B cell (primary cell): Measurements from ENCODE around the gene PARD3B. TPM values are rescaled to one million over a fixed set of nuclear protein-coding genes. Genes with fewer than 3 reads are reported as not detected.

Source experiments
- ATAC-seq: fragments of 200-7000 bp; cut with Tn5 transposase; one replicate; pipeline ENCODE4 v1.10.0; 2021; ENCODE audit warnings: low read depth, mild to moderate bottlenecking, moderate number of reproducible peaks, moderate library complexity
- CTCF ChIA-PET: fragments of 350-600 bp; sonication (Branson Sonifier 250); formaldehyde crosslinking; loops from one replicate; lab custom pipeline; 2021; ENCODE audit warnings: antibody characterized with exemption, inconsistent platforms; lab: Charles Lee
- POLR2A ChIA-PET: fragments of 350-600 bp; sonication (Branson Sonifier 250); formaldehyde crosslinking; loops from one replicate; lab custom pipeline; 2021; ENCODE audit warnings: antibody characterized with exemption; lab: Charles Lee
- DNase-seq: peaks from one replicate; pipeline ENCODE4 v3.0.0; 2013
- H2AFZ ChIP-seq: 2 replicates; pipeline ENCODE4 v1.6.1; 2012; ENCODE audit warnings: mild to moderate bottlenecking, low read depth, low read length; ENCODE audit not compliant: insufficient read depth, poor library complexity, severe bottlenecking
- H3K27ac ChIP-seq, 2 donors: 1 replicate in 1 of 2; 2 replicates in 1 of 2; pipeline ENCODE4 v1.5.1; 2012 to 2013; ENCODE audit warnings: low read length in 2 of 2, mild to moderate bottlenecking in 2 of 2, moderate library complexity in 1 of 2
- H3K27me3 ChIP-seq, 4 experiments: fragments of 200-600 bp in 1 of 4; sonication (generic) in 1 of 4; replicated peaks in 1 of 4; 1 replicate in 2 of 4; 2 replicates in 2 of 4; pipeline versions ENCODE4 v1.6.1 to v1.7.0; 2013 to 2016; ENCODE audit warnings: low read length in 3 of 4, mild to moderate bottlenecking in 2 of 4, mixed read lengths in 1 of 4, moderate library complexity in 1 of 4; ENCODE audit not compliant: insufficient read depth in 4 of 4, control insufficient read depth in 3 of 4; ENCODE audit errors: control extremely low read depth in 1 of 4
- H3K36me3 ChIP-seq, 2 experiments: replicated peaks in 1 of 2; 1 replicate in 1 of 2; 2 replicates in 1 of 2; pipeline versions ENCODE4 v1.6.1 to v1.7.1; 2013; ENCODE audit warnings: low read length in 1 of 2; ENCODE audit not compliant: insufficient read depth in 2 of 2, control insufficient read depth in 1 of 2; ENCODE audit errors: control extremely low read depth in 1 of 2, extremely low read depth in 1 of 2
- H3K4me1 ChIP-seq, 2 donors: fragments of 200-600 bp in 1 of 2; sonication (generic) in 1 of 2; 1 replicate in 1 of 2; 2 replicates in 1 of 2; pipeline versions ENCODE4 v1.5.1 to v1.6.1; 2013 to 2017; ENCODE audit warnings: low read length in 2 of 2; ENCODE audit not compliant: control insufficient read depth in 2 of 2, insufficient read depth in 2 of 2
- H3K4me2 ChIP-seq: replicated peaks from 2 replicates; pipeline ENCODE3; 2012; ENCODE audit warnings: mild to moderate bottlenecking, low read depth, low read length; ENCODE audit not compliant: poor library complexity, severe bottlenecking
- H3K4me3 ChIP-seq, 5 experiments: fragments of 200-600 bp in 1 of 5; sonication (generic) in 1 of 5; 1 replicate in 3 of 5; 2 replicates in 2 of 5; pipeline versions ENCODE4 v1.5.1 to v1.7.0; 2011 to 2016; ENCODE audit warnings: low read length in 4 of 5, mild to moderate bottlenecking in 4 of 5, low read depth in 2 of 5, control low read depth in 1 of 5, moderate library complexity in 1 of 5; ENCODE audit not compliant: insufficient read depth in 1 of 5; ENCODE audit errors: control extremely low read depth in 1 of 5, extremely low read depth in 1 of 5
- H3K79me2 ChIP-seq: fragments of 200-600 bp; sonication (generic); one replicate; pipeline ENCODE4 v1.6.0; 2016; ENCODE audit warnings: low read length; ENCODE audit not compliant: control insufficient read depth, insufficient read depth
- H3K9ac ChIP-seq: fragments of 200-600 bp; sonication (generic); 2 replicates; pipeline ENCODE4 v1.6.1; 2017; ENCODE audit warnings: mild to moderate bottlenecking, low read length, moderate library complexity
- H3K9me3 ChIP-seq, 3 donors: one replicate each; pipeline versions ENCODE4 v1.6.1 to v1.7.1; 2013; ENCODE audit warnings: low read length in 2 of 3; ENCODE audit not compliant: control insufficient read depth in 2 of 3, insufficient read depth in 1 of 3; ENCODE audit errors: control extremely low read depth in 1 of 3
- H4K20me1 ChIP-seq: 2 replicates; pipeline ENCODE4 v1.6.0; 2012; ENCODE audit warnings: mild to moderate bottlenecking, low read length; ENCODE audit not compliant: insufficient read depth, control insufficient read depth, poor library complexity, severe bottlenecking
- H3K27ac Mint-ChIP-seq: one replicate; pipeline ENCODE4 v1.8.0; 2021; ENCODE audit warnings: mixed read lengths
- H3K27me3 Mint-ChIP-seq: one replicate; pipeline ENCODE4 v1.8.0; 2021; ENCODE audit warnings: mixed read lengths
- H3K4me1 Mint-ChIP-seq: one replicate; pipeline ENCODE4 v1.8.0; 2021; ENCODE audit warnings: mixed read lengths
- H3K4me3 Mint-ChIP-seq: one replicate; pipeline ENCODE4 v1.8.0; 2021; ENCODE audit warnings: mixed read lengths
- H3K9me3 Mint-ChIP-seq: one replicate; pipeline ENCODE4 v1.8.0; 2022; ENCODE audit warnings: mixed read lengths; ENCODE audit not compliant: insufficient read depth
- EZH2 ChIP-seq: IDR thresholded peaks from 2 replicates; pipeline ENCODE4 v1.6.1; 2012; ENCODE audit warnings: borderline replicate concordance, low read depth, mild to moderate bottlenecking, moderate library complexity, low read length; ENCODE audit not compliant: insufficient read depth, poor library complexity, severe bottlenecking
- WGBS: methylation state at CpG from one replicate; pipeline ENCODE4 v1.1.5; 2013; ENCODE audit warnings: missing lambda C conversion rate; ENCODE audit not compliant: insufficient coverage; 5-methylcytosine and 5-hydroxymethylcytosine counted together
- intact Hi-C: fragments of 100-400 bp; cut with micrococcal nuclease; formaldehyde crosslinking; loops from one replicate; pipeline ENCODE4 v1.10.0; 2022
- polyA plus RNA-seq: library from polyadenylated mRNA; depleted of rRNA; stranded (reverse); fragments of >200 nt; gene quantifications from 2 replicates; pipeline ENCODE4 v1.2.3, GENCODE V29; 2012
- total RNA-seq, 2 donors: library from RNA; stranded (reverse); fragments of 120-200 nt in 1 of 2; gene quantifications; 1 replicate in 1 of 2; 2 replicates in 1 of 2; pipeline versions ENCODE4 v1.2.3 to v1.2.4, GENCODE V29; 2013 to 2022
- TF ChIP-seq, protein P1 (sequence below): fragments of 200-600 bp; IDR thresholded peaks from one replicate; pipeline ENCODE4 v1.8.0; 2022; ENCODE audit warnings: antibody characterized with exemption, mild to moderate bottlenecking

Gene PARD3B
- total and polyA plus RNA-seq, 2 donors (not counting 1 experiment from before 2014, with no cell fraction given): not detected

DNA sequence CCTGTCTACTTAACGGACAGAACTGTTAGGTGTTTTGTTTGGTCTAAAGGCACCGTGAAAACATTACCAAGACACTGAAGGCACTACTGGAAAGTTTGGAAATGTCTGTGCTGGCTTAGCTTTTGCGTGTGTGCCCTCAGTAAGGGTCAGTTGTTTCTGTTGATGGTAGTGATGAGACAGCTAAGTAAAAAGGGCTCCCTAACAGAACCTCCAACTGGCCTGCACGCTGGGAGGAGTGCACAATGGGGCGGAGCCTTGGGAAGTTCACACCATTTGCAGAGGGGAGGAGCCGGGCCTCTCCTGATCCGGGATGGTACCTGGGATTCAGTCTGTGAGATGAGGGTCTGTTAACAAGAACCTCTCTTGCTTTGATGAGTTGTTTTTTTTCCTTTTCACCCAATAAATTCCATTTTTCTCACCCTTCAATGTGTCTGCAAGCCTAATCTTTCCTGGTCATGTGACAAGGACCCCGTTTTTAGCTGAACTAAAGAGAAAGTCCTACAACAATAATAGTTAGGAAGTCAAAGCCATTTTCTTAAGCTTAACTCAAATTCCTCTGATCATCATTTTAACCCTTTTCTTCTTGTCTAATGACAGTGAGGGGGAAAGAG is 368.7 kb downstream of the PARD3B start:
- ATAC-seq: no peak

DNA sequence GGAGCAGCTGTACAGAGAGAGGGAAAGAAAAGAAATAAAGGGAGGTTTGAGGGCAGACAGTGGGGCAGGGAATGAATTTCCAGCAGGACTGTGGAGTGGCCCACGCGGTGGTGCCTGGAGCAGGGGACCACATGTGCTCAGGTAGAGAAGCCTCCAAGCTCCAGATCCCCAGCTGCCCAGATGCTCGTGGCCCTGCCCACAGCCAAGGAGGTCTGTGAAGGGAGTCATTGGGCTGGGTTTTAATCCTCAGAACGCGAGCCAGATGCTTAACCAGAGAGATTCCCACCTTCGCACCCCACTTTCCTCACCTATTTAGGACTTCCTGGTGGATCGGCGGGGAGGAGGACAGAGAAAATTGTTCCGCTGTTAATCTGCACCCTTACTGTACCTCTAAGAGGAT is 369.4 kb downstream of the PARD3B start:
- no peak overlapping the region for H3K4me2 ChIP-seq
- POLR2A ChIA-PET: no interaction called here

More for the DNA sequence above, 368.7 kb downstream of the PARD3B start:
- DNase-seq: no peak
- Histone ChIP-seq H4K20me1 (no peaks in the 10 kb centered on the region), H3K27me3 (no peaks in the 10 kb centered on the region), H3K79me2 (no peaks in the 10 kb centered on the region), H3K4me2 (no peak overlapping the region), H2AFZ (no peak overlapping the region), H3K9ac (no peak overlapping the region), H3K4me1 (no peaks in the 10 kb centered on the region), H3K36me3 (no peaks in the 10 kb centered on the region), H3K9me3 (no peaks in the 10 kb centered on the region), H3K27ac (no peak overlapping the region), H3K4me3 (no peak overlapping the region)
- Mint-ChIP-seq H3K4me3 (no peak overlapping the region), H3K27ac (no peak overlapping the region), H3K9me3 (no peaks in the 10 kb centered on the region), H3K27me3 (no peaks in the 10 kb centered on the region), H3K4me1 (no peaks in the 10 kb centered on the region)
- intact Hi-C loops: no loop called here
- CTCF ChIA-PET: no interaction called here
- 88% methylated on average over 4 of the region's 8 CpGs for WGBS
- TF ChIP-seq EZH2: no peak
- TF ChIP-seq, protein P1, sequence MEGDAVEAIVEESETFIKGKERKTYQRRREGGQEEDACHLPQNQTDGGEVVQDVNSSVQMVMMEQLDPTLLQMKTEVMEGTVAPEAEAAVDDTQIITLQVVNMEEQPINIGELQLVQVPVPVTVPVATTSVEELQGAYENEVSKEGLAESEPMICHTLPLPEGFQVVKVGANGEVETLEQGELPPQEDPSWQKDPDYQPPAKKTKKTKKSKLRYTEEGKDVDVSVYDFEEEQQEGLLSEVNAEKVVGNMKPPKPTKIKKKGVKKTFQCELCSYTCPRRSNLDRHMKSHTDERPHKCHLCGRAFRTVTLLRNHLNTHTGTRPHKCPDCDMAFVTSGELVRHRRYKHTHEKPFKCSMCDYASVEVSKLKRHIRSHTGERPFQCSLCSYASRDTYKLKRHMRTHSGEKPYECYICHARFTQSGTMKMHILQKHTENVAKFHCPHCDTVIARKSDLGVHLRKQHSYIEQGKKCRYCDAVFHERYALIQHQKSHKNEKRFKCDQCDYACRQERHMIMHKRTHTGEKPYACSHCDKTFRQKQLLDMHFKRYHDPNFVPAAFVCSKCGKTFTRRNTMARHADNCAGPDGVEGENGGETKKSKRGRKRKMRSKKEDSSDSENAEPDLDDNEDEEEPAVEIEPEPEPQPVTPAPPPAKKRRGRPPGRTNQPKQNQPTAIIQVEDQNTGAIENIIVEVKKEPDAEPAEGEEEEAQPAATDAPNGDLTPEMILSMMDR: no peak
- POLR2A ChIA-PET: no interaction called here

More for the DNA sequence above, 369.4 kb downstream of the PARD3B start:
- Histone ChIP-seq H3K9ac (no peak overlapping the region), H3K27me3 (no peaks in the 10 kb centered on the region), H3K27ac (no peak overlapping the region), H2AFZ (no peak overlapping the region), H3K79me2 (no peaks in the 10 kb centered on the region), H3K4me3 (no peak overlapping the region), H3K9me3 (no peaks in the 10 kb centered on the region), H3K36me3 (no peaks in the 10 kb centered on the region), H3K4me1 (no peaks in the 10 kb centered on the region), H4K20me1 (no peaks in the 10 kb centered on the region)
- Mint-ChIP-seq H3K9me3 (no peaks in the 10 kb centered on the region), H3K27me3 (no peaks in the 10 kb centered on the region), H3K4me3 (no peak overlapping the region), H3K27ac (no peak overlapping the region), H3K4me1 (no peaks in the 10 kb centered on the region)
- 95% methylated on average over 4 of the region's 9 CpGs for WGBS
- intact Hi-C loops: no loop called here
- ATAC-seq (no peak), DNase-seq (no peak)
- CTCF ChIA-PET: no interaction called here
- TF ChIP-seq, protein P1: no peak
- no peak for TF ChIP-seq EZH2
